B cell (primary cell): ENCODE measurements around the gene ULK4. TPM values are rescaled to one million over a fixed set of nuclear protein-coding genes. Genes with fewer than 3 reads are reported as not detected.

ENCODE experiments used
- ATAC-seq: fragments of 200-7000 bp; cut with Tn5 transposase; one replicate; pipeline ENCODE4 v1.10.0; 2021; ENCODE audit warnings: low read depth, mild to moderate bottlenecking, moderate number of reproducible peaks, moderate library complexity
- CTCF ChIA-PET: fragments of 350-600 bp; sonication (Branson Sonifier 250); formaldehyde crosslinking; loops from one replicate; lab custom pipeline; 2021; ENCODE audit warnings: antibody characterized with exemption, inconsistent platforms; lab: Charles Lee
- POLR2A ChIA-PET: fragments of 350-600 bp; sonication (Branson Sonifier 250); formaldehyde crosslinking; loops from one replicate; lab custom pipeline; 2021; ENCODE audit warnings: antibody characterized with exemption; lab: Charles Lee
- DNase-seq: peaks from one replicate; pipeline ENCODE4 v3.0.0; 2013
- H2AFZ ChIP-seq: 2 replicates; pipeline ENCODE4 v1.6.1; 2012; ENCODE audit warnings: mild to moderate bottlenecking, low read depth, low read length; ENCODE audit not compliant: insufficient read depth, poor library complexity, severe bottlenecking
- H3K27ac ChIP-seq, 2 donors: 1 replicate in 1 of 2; 2 replicates in 1 of 2; pipeline ENCODE4 v1.5.1; 2012 to 2013; ENCODE audit warnings: low read length in 2 of 2, mild to moderate bottlenecking in 2 of 2, moderate library complexity in 1 of 2
- H3K27me3 ChIP-seq, 4 experiments: fragments of 200-600 bp in 1 of 4; sonication (generic) in 1 of 4; replicated peaks in 1 of 4; 1 replicate in 2 of 4; 2 replicates in 2 of 4; pipeline versions ENCODE4 v1.6.1 to v1.7.0; 2013 to 2016; ENCODE audit warnings: low read length in 3 of 4, mild to moderate bottlenecking in 2 of 4, mixed read lengths in 1 of 4, moderate library complexity in 1 of 4; ENCODE audit not compliant: insufficient read depth in 4 of 4, control insufficient read depth in 3 of 4; ENCODE audit errors: control extremely low read depth in 1 of 4
- H3K36me3 ChIP-seq, 2 experiments: replicated peaks in 1 of 2; 1 replicate in 1 of 2; 2 replicates in 1 of 2; pipeline versions ENCODE4 v1.6.1 to v1.7.1; 2013; ENCODE audit warnings: low read length in 1 of 2; ENCODE audit not compliant: insufficient read depth in 2 of 2, control insufficient read depth in 1 of 2; ENCODE audit errors: control extremely low read depth in 1 of 2, extremely low read depth in 1 of 2
- H3K4me1 ChIP-seq, 2 donors: fragments of 200-600 bp in 1 of 2; sonication (generic) in 1 of 2; 1 replicate in 1 of 2; 2 replicates in 1 of 2; pipeline versions ENCODE4 v1.5.1 to v1.6.1; 2013 to 2017; ENCODE audit warnings: low read length in 2 of 2; ENCODE audit not compliant: control insufficient read depth in 2 of 2, insufficient read depth in 2 of 2
- H3K4me2 ChIP-seq: replicated peaks from 2 replicates; pipeline ENCODE3; 2012; ENCODE audit warnings: mild to moderate bottlenecking, low read depth, low read length; ENCODE audit not compliant: poor library complexity, severe bottlenecking
- H3K4me3 ChIP-seq, 5 experiments: fragments of 200-600 bp in 1 of 5; sonication (generic) in 1 of 5; 1 replicate in 3 of 5; 2 replicates in 2 of 5; pipeline versions ENCODE4 v1.5.1 to v1.7.0; 2011 to 2016; ENCODE audit warnings: low read length in 4 of 5, mild to moderate bottlenecking in 4 of 5, low read depth in 2 of 5, control low read depth in 1 of 5, moderate library complexity in 1 of 5; ENCODE audit not compliant: insufficient read depth in 1 of 5; ENCODE audit errors: control extremely low read depth in 1 of 5, extremely low read depth in 1 of 5
- H3K79me2 ChIP-seq: fragments of 200-600 bp; sonication (generic); one replicate; pipeline ENCODE4 v1.6.0; 2016; ENCODE audit warnings: low read length; ENCODE audit not compliant: control insufficient read depth, insufficient read depth
- H3K9ac ChIP-seq: fragments of 200-600 bp; sonication (generic); 2 replicates; pipeline ENCODE4 v1.6.1; 2017; ENCODE audit warnings: mild to moderate bottlenecking, low read length, moderate library complexity
- H3K9me3 ChIP-seq, 3 donors: one replicate each; pipeline versions ENCODE4 v1.6.1 to v1.7.1; 2013; ENCODE audit warnings: low read length in 2 of 3; ENCODE audit not compliant: control insufficient read depth in 2 of 3, insufficient read depth in 1 of 3; ENCODE audit errors: control extremely low read depth in 1 of 3
- H4K20me1 ChIP-seq: 2 replicates; pipeline ENCODE4 v1.6.0; 2012; ENCODE audit warnings: mild to moderate bottlenecking, low read length; ENCODE audit not compliant: insufficient read depth, control insufficient read depth, poor library complexity, severe bottlenecking
- H3K27ac Mint-ChIP-seq: one replicate; pipeline ENCODE4 v1.8.0; 2021; ENCODE audit warnings: mixed read lengths
- H3K27me3 Mint-ChIP-seq: one replicate; pipeline ENCODE4 v1.8.0; 2021; ENCODE audit warnings: mixed read lengths
- H3K4me1 Mint-ChIP-seq: one replicate; pipeline ENCODE4 v1.8.0; 2021; ENCODE audit warnings: mixed read lengths
- H3K4me3 Mint-ChIP-seq: one replicate; pipeline ENCODE4 v1.8.0; 2021; ENCODE audit warnings: mixed read lengths
- H3K9me3 Mint-ChIP-seq: one replicate; pipeline ENCODE4 v1.8.0; 2022; ENCODE audit warnings: mixed read lengths; ENCODE audit not compliant: insufficient read depth
- CTCF ChIP-seq: fragments of 200-600 bp; IDR thresholded peaks from one replicate; pipeline ENCODE4 v1.8.0; 2022; ENCODE audit warnings: antibody characterized with exemption, mild to moderate bottlenecking
- EZH2 ChIP-seq: IDR thresholded peaks from 2 replicates; pipeline ENCODE4 v1.6.1; 2012; ENCODE audit warnings: borderline replicate concordance, low read depth, mild to moderate bottlenecking, moderate library complexity, low read length; ENCODE audit not compliant: insufficient read depth, poor library complexity, severe bottlenecking
- WGBS: methylation state at CpG from one replicate; pipeline ENCODE4 v1.1.5; 2013; ENCODE audit warnings: missing lambda C conversion rate; ENCODE audit not compliant: insufficient coverage; 5-methylcytosine and 5-hydroxymethylcytosine counted together
- intact Hi-C: fragments of 100-400 bp; cut with micrococcal nuclease; formaldehyde crosslinking; loops from one replicate; pipeline ENCODE4 v1.10.0; 2022
- polyA plus RNA-seq: library from polyadenylated mRNA; depleted of rRNA; stranded (reverse); fragments of >200 nt; gene quantifications from 2 replicates; pipeline ENCODE4 v1.2.3, GENCODE V29; 2012
- total RNA-seq, 2 donors: library from RNA; stranded (reverse); fragments of 120-200 nt in 1 of 2; gene quantifications; 1 replicate in 1 of 2; 2 replicates in 1 of 2; pipeline versions ENCODE4 v1.2.3 to v1.2.4, GENCODE V29; 2013 to 2022

The ULK4 gene
- total and polyA plus RNA-seq, 2 donors (not counting 1 experiment from before 2014, with no cell fraction given), result 5.2 to 33.7 TPM

DNA sequence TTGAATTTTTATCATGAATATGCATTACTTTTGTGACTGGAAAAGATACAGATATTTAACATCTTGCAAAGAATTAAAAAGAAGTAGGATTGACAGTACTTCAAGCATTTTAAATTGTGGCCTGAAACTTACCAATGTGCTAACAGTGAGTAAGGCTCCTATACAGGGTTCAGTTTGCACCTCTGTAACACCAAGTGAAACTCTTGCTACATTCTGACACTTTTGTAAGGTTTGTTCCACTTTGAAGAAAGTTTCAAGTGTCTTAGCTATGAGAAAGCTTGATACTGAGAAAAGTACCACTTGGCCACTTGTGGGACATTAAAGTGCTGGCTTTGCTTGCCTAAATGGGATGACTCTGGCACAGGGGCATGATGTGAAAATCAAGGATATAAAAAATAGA is 473.4 kb downstream of the ULK4 start:
- no peaks in the 10 kb centered on the region for H3K27me3 Mint-ChIP-seq

GRCh38 chr3:41485484-41485883 is 476.4 kb downstream of the ULK4 start:
- H3K36me3 ChIP-seq, result no peaks in the 10 kb centered on the region
- H3K4me3 Mint-ChIP-seq, result no peak overlapping the region
- H3K27ac Mint-ChIP-seq, result no peak overlapping the region
- no peaks in the 10 kb centered on the region for H3K27me3 Mint-ChIP-seq
- no peak overlapping the region for H3K4me3 ChIP-seq
- no peak for DNase-seq
- ChIA-PET POLR2A (no interaction called here), CTCF (no interaction called here)
- H3K27me3 ChIP-seq, result no peaks in the 10 kb centered on the region
- no peaks in the 10 kb centered on the region for H3K79me2 ChIP-seq
- no peak overlapping the region for H3K27ac ChIP-seq
- peaks cover 9% of the 10 kb centered on the region for H3K4me1 Mint-ChIP-seq
- no peak overlapping the region for H3K4me2 ChIP-seq
- H3K4me1 ChIP-seq, result peaks cover 3 to 4% of the 10 kb centered on the region in 2 donors
- TF ChIP-seq CTCF (no peak), EZH2 (no peak)
- intact Hi-C loops, result no loop called here
- no peaks in the 10 kb centered on the region for H4K20me1 ChIP-seq
- no CpG with 5 or more reads among the region's 4 CpGs for WGBS
- H3K9me3 Mint-ChIP-seq, result no peaks in the 10 kb centered on the region
- H3K9me3 ChIP-seq, result no peaks in the 10 kb centered on the region
- no peak overlapping the region for H3K9ac ChIP-seq
- no peak for ATAC-seq
- no peak overlapping the region for H2AFZ ChIP-seq

More for the DNA sequence above, 473.4 kb downstream of the ULK4 start:
- Mint-ChIP-seq H3K27ac (no peak overlapping the region), H3K4me1 (no peaks in the 10 kb centered on the region), H3K4me3 (no peak overlapping the region), H3K9me3 (no peaks in the 10 kb centered on the region)
- Histone ChIP-seq H3K4me3 (no peak overlapping the region), H3K27ac (no peak overlapping the region), H3K4me2 (no peak overlapping the region), H3K27me3 (no peaks in the 10 kb centered on the region), H2AFZ (no peak overlapping the region), H4K20me1 (no peaks in the 10 kb centered on the region), H3K9ac (no peak overlapping the region), H3K9me3 (no peaks in the 10 kb centered on the region), H3K36me3 (no peaks in the 10 kb centered on the region), H3K79me2 (no peaks in the 10 kb centered on the region), H3K4me1 (no peaks in the 10 kb centered on the region)
- CTCF ChIA-PET, result no interaction called here
- TF ChIP-seq CTCF, result no peak
- no peak for TF ChIP-seq EZH2
- ATAC-seq, result no peak
- intact Hi-C loops, result no loop called here
- POLR2A ChIA-PET, result no interaction called here
- DNase-seq, result no peak
